Breast epithelium (tissue), 3 donors: ENCODE data around the gene LSAMP.

Source experiments
- POLR2A ChIP-seq: fragments of 450-650 bp; IDR thresholded peaks from one replicate; pipeline ENCODE4 v1.6.1; 2016; ENCODE audit warnings: antibody characterized with exemption, mild to moderate bottlenecking, moderate library complexity
- POLR2AphosphoS5 ChIP-seq, 3 donors: sonication (generic); formaldehyde crosslinking; IDR thresholded peaks; one replicate each; pipeline ENCODE4 v1.6.1; 2017; ENCODE audit warnings: antibody characterized with exemption in 3 of 3
- TF ChIP-seq, protein P1 (sequence below), 3 donors: fragments of 450-650 bp; IDR thresholded peaks; one replicate each; pipeline ENCODE4 v1.5.1; 2016 to 2017; ENCODE audit warnings: antibody characterized with exemption in 3 of 3, mild to moderate bottlenecking in 3 of 3, moderate library complexity in 3 of 3

DNA sequence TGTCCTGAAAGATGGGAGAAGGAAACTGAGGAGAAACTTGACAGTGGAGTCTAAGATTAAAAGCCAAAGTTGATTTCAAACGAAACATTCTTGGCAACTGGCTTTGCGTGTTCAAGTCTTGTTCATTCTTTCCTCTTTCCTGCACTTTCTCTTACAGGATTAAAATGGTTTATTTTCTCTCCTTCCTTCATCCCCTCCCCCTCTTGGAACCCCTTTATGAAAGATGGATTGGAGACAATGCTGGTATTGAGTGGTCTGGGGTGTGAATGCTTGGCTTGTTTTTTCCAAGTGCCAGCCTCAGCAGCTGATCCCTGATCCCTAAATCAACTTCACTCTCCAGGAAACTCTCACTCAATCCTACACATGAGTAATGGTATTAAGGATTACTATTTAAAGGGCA lies 703 bp upstream of the LSAMP start:
- TF ChIP-seq POLR2A = no peak
- TF ChIP-seq, protein P1, sequence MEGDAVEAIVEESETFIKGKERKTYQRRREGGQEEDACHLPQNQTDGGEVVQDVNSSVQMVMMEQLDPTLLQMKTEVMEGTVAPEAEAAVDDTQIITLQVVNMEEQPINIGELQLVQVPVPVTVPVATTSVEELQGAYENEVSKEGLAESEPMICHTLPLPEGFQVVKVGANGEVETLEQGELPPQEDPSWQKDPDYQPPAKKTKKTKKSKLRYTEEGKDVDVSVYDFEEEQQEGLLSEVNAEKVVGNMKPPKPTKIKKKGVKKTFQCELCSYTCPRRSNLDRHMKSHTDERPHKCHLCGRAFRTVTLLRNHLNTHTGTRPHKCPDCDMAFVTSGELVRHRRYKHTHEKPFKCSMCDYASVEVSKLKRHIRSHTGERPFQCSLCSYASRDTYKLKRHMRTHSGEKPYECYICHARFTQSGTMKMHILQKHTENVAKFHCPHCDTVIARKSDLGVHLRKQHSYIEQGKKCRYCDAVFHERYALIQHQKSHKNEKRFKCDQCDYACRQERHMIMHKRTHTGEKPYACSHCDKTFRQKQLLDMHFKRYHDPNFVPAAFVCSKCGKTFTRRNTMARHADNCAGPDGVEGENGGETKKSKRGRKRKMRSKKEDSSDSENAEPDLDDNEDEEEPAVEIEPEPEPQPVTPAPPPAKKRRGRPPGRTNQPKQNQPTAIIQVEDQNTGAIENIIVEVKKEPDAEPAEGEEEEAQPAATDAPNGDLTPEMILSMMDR (IDR thresholded peaks at IDR 0.05) = no peak
- no peak for TF ChIP-seq POLR2AphosphoS5 (IDR thresholded peaks at IDR 0.05)
